Caco-2 (cell line): ENCODE measurements around the gene PTPRN2. TPM values are rescaled to one million over a fixed set of nuclear protein-coding genes. Genes with fewer than 3 reads are reported as not detected.

Source experiments
- BruUV-seq: library from RNA; stranded (reverse); fragments of 400-500 nt; replicated peaks from 2 replicates; lab custom pipeline; 2021; lab: Mats Ljungman, UMichigan
- CTCF ChIA-PET: fragments of 300-600 bp; sonication (Branson Sonifier 250); formaldehyde crosslinking; loops from one replicate; lab custom pipeline; 2022; ENCODE audit warnings: antibody characterized with exemption; lab: Charles Lee
- POLR2A ChIA-PET: fragments of 300-600 bp; sonication (Branson Sonifier 250); formaldehyde crosslinking; loops from one replicate; lab custom pipeline; 2022; ENCODE audit warnings: antibody characterized with exemption; lab: Charles Lee
- DNase-seq, 2 experiments: peaks; one replicate each; pipeline versions ENCODE4 v3.0.0 to v3.0.0-alpha.2; 2020 to 2022
- H3K27me3 ChIP-seq: replicated peaks from 2 replicates; pipeline ENCODE4 v1.6.0; 2011; ENCODE audit warnings: low read length; ENCODE audit not compliant: control insufficient read depth, insufficient read depth
- H3K36me3 ChIP-seq: 2 replicates; pipeline ENCODE4 v1.5.1; 2011; ENCODE audit warnings: low read length; ENCODE audit not compliant: control insufficient read depth, insufficient read depth
- H3K4me1 ChIP-seq: fragments of 250-450 bp; sonication (Bioruptor Pico); 2 replicates; pipeline ENCODE4 v1.5.1; 2020; ENCODE audit warnings: mild to moderate bottlenecking
- H3K4me3 ChIP-seq: 2 replicates; pipeline ENCODE4 v1.5.1; 2011; ENCODE audit warnings: low read depth, mild to moderate bottlenecking, control low read depth, low read length
- H3K9me3 ChIP-seq: fragments of 250-450 bp; sonication (Bioruptor Pico); 2 replicates; pipeline ENCODE4 v1.5.1; 2020; ENCODE audit warnings: mild to moderate bottlenecking, moderate library complexity
- H3K27ac Mint-ChIP-seq: one replicate; pipeline ENCODE4 v1.8.0; 2022; ENCODE audit warnings: mixed read lengths; ENCODE audit not compliant: unreplicated experiment
- H3K27me3 Mint-ChIP-seq: one replicate; pipeline ENCODE4 v1.8.0; 2022; ENCODE audit warnings: mixed read lengths; ENCODE audit not compliant: insufficient read depth, unreplicated experiment
- H3K36me3 Mint-ChIP-seq: one replicate; pipeline ENCODE4 v1.8.0; 2022; ENCODE audit warnings: mild to moderate bottlenecking, mixed read lengths; ENCODE audit not compliant: insufficient read depth, unreplicated experiment
- H3K4me1 Mint-ChIP-seq: one replicate; pipeline ENCODE4 v1.8.0; 2022; ENCODE audit warnings: low read depth, mixed read lengths; ENCODE audit not compliant: unreplicated experiment
- H3K4me3 Mint-ChIP-seq: one replicate; pipeline ENCODE4 v1.8.0; 2022; ENCODE audit warnings: mild to moderate bottlenecking, moderate library complexity, mixed read lengths; ENCODE audit not compliant: unreplicated experiment
- H3K9me3 Mint-ChIP-seq: one replicate; pipeline ENCODE4 v1.8.0; 2022; ENCODE audit warnings: mixed read lengths; ENCODE audit not compliant: unreplicated experiment
- CTCF ChIP-seq, 2 experiments: fragments of 200-600 bp in 1 of 2; IDR thresholded peaks; 1 replicate in 1 of 2; 2 replicates in 1 of 2; pipeline versions ENCODE4 v1.5.1 to v1.8.0; 2011 to 2022; ENCODE audit warnings: antibody characterized with exemption in 1 of 2, control low read depth in 1 of 2, inconsistent platforms in 1 of 2, low read depth in 1 of 2, low read length in 1 of 2, mild to moderate bottlenecking in 1 of 2, moderate library complexity in 1 of 2; ENCODE audit not compliant: insufficient read depth in 1 of 2, severe bottlenecking in 1 of 2, unreplicated experiment in 1 of 2
- intact Hi-C: fragments of 100-400 bp; cut with micrococcal nuclease; formaldehyde crosslinking; loops from one replicate; pipeline ENCODE4 v1.10.0; 2022; ENCODE audit not compliant: unreplicated experiment
- total RNA-seq: library from RNA; stranded (reverse); gene quantifications from 2 replicates; pipeline ENCODE4 v1.2.3, GENCODE V29; 2022

The PTPRN2 gene
- total RNA-seq, 1 experiment from 2014 or later, result 1.4 TPM

GRCh38 chr7:158411232-158411950 lies 176.2 kb downstream of the PTPRN2 start:
- CTCF ChIA-PET, result no interaction called here
- POLR2A ChIA-PET, result interaction anchor here (0.7 kb wide), 1 partner anchor 461 kb away, joined by 4 read pairs; no protein-coding TSS in a partner anchor
- no peak overlapping the region for H3K4me3 Mint-ChIP-seq
- H3K36me3 Mint-ChIP-seq, result no peaks in the 10 kb centered on the region
- TF ChIP-seq CTCF (IDR thresholded peaks at IDR 0.05; ENCODE audit: insufficient read depth in 1 of 2, low read depth in 1 of 2, low read length in 1 of 2, severe bottlenecking in 1 of 2, unreplicated experiment in 1 of 2), result no peak
- Histone ChIP-seq H3K4me1 (no peaks in the 10 kb centered on the region), H3K4me3 (no peak overlapping the region), H3K9me3 (no peaks in the 10 kb centered on the region), H3K27me3 (no peaks in the 10 kb centered on the region), H3K36me3 (no peaks in the 10 kb centered on the region)
- no TSS peak for BruUV-seq
- H3K4me1 Mint-ChIP-seq, result peaks cover 6% of the 10 kb centered on the region
- intact Hi-C loops, result no loop called here
- H3K9me3 Mint-ChIP-seq, result no peaks in the 10 kb centered on the region
- no peaks in the 10 kb centered on the region for H3K27me3 Mint-ChIP-seq
- DNase-seq, result peak in 1 of 2 experiments; percentile 18
- peak overlapping the region; percentile 56 for H3K27ac Mint-ChIP-seq

GRCh38 chr7:158410720-158411119 lies 176.9 kb downstream of the PTPRN2 start:
- Histone ChIP-seq H3K27me3 (no peaks in the 10 kb centered on the region), H3K36me3 (no peaks in the 10 kb centered on the region), H3K4me1 (no peaks in the 10 kb centered on the region), H3K9me3 (no peaks in the 10 kb centered on the region), H3K4me3 (no peak overlapping the region)
- no peaks in the 10 kb centered on the region for H3K27me3 Mint-ChIP-seq
- intact Hi-C loops, result no loop called here
- H3K4me3 Mint-ChIP-seq, result no peak overlapping the region
- no TSS peak for BruUV-seq
- no peak for DNase-seq
- no peaks in the 10 kb centered on the region for H3K9me3 Mint-ChIP-seq
- H3K27ac Mint-ChIP-seq, result no peak overlapping the region
- ChIA-PET CTCF (no interaction called here), POLR2A (no interaction called here)
- no peaks in the 10 kb centered on the region for H3K36me3 Mint-ChIP-seq
- peaks cover 7% of the 10 kb centered on the region for H3K4me1 Mint-ChIP-seq
- TF ChIP-seq CTCF (IDR thresholded peaks at IDR 0.05; ENCODE audit: insufficient read depth in 1 of 2, low read depth in 1 of 2, low read length in 1 of 2, severe bottlenecking in 1 of 2, unreplicated experiment in 1 of 2), result no peak

GRCh38 chr7:158409816-158410330 lies 177.8 kb downstream of the PTPRN2 start:
- TF ChIP-seq CTCF (IDR thresholded peaks at IDR 0.05; ENCODE audit: insufficient read depth in 1 of 2, low read depth in 1 of 2, low read length in 1 of 2, severe bottlenecking in 1 of 2, unreplicated experiment in 1 of 2), result no peak
- peaks cover 7% of the 10 kb centered on the region for H3K4me1 Mint-ChIP-seq
- H3K4me1 ChIP-seq, result no peaks in the 10 kb centered on the region
- CTCF ChIA-PET, result interaction anchor here (0.6 kb wide), 1 partner anchor 1224 kb away, joined by 3 read pairs; no protein-coding TSS in a partner anchor
- no peaks in the 10 kb centered on the region for H3K27me3 Mint-ChIP-seq
- no peaks in the 10 kb centered on the region for H3K9me3 Mint-ChIP-seq
- intact Hi-C loops, result no loop called here
- peak in 1 of 2 experiments; percentile 3 for DNase-seq
- H3K27ac Mint-ChIP-seq, result no peak overlapping the region
- H3K36me3 ChIP-seq, result no peaks in the 10 kb centered on the region
- H3K36me3 Mint-ChIP-seq, result no peaks in the 10 kb centered on the region
- no TSS peak for BruUV-seq
- H3K27me3 ChIP-seq, result no peaks in the 10 kb centered on the region
- no peak overlapping the region for H3K4me3 Mint-ChIP-seq
- POLR2A ChIA-PET, result no interaction called here
- no peaks in the 10 kb centered on the region for H3K9me3 ChIP-seq
- no peak overlapping the region for H3K4me3 ChIP-seq
